Kidney (tissue), 14 donors: ENCODE data around the gene TRAPPC8. TPM values are rescaled to one million over a fixed set of nuclear protein-coding genes. Genes with fewer than 3 reads are reported as not detected.
"Not testable (repeated sequence)": the region's sequence is repeated elsewhere in the genome, so short reads cannot be mapped to it uniquely, and the experiment has no call there.

Source experiments
- DNase-seq, 5 donors: peaks; one replicate each; pipeline ENCODE4 v3.0.0-alpha.2; 2013 to 2020
- FAIRE-seq: peaks from 2 replicates; lab custom pipeline; 2012; peaks lifted over from hg19 to GRCh38; lab: Jason Lieb, UNC
- H3K27ac ChIP-seq, 2 donors: one replicate each; pipeline ENCODE4 v1.7.0; 2013; ENCODE audit warnings: low read depth in 2 of 2, low read length in 2 of 2, inconsistent platforms in 1 of 2
- H3K27me3 ChIP-seq: one replicate; pipeline ENCODE4 v1.7.1; 2013; ENCODE audit warnings: low read length, inconsistent platforms; ENCODE audit not compliant: control insufficient read depth, insufficient read depth
- H3K36me3 ChIP-seq, 3 donors: one replicate each; pipeline versions ENCODE4 v1.7.0 to v1.7.1; 2013; ENCODE audit warnings: low read length in 3 of 3, control low read depth in 1 of 3, inconsistent platforms in 1 of 3; ENCODE audit not compliant: insufficient read depth in 3 of 3, control insufficient read depth in 2 of 3
- H3K4me1 ChIP-seq, 3 donors: one replicate each; pipeline versions ENCODE4 v1.7.0 to v1.7.1; 2013; ENCODE audit warnings: low read length in 3 of 3, inconsistent platforms in 1 of 3, low read depth in 1 of 3; ENCODE audit not compliant: control insufficient read depth in 2 of 3, insufficient read depth in 2 of 3
- H3K4me3 ChIP-seq, 3 donors: one replicate each; pipeline versions ENCODE4 v1.7.0 to v1.8.1; 2013; ENCODE audit warnings: low read length in 3 of 3, control low read depth in 1 of 3, inconsistent platforms in 1 of 3
- H3K9ac ChIP-seq, 3 donors: one replicate each; pipeline versions ENCODE4 v1.7.0 to v1.7.1; 2013; ENCODE audit warnings: low read length in 3 of 3, control low read depth in 1 of 3, inconsistent platforms in 1 of 3
- H3K9me3 ChIP-seq, 3 donors: one replicate each; pipeline versions ENCODE4 v1.7.0 to v1.7.1; 2013; ENCODE audit warnings: low read length in 3 of 3, control low read depth in 1 of 3, inconsistent platforms in 1 of 3; ENCODE audit not compliant: control insufficient read depth in 2 of 3, insufficient read depth in 1 of 3
- CTCF ChIP-seq: IDR thresholded peaks from 3 replicates; pipeline ENCODE4 v1.5.1; 2012; ENCODE audit warnings: mild to moderate bottlenecking, moderate library complexity, borderline replicate concordance; ENCODE audit not compliant: insufficient read depth; ENCODE audit errors: extremely low read depth
- intact Hi-C: fragments of 100-400 bp; cut with DNase I; formaldehyde crosslinking; loops from one replicate; pipeline ENCODE4 v1.11.1; 2022
- polyA plus RNA-seq: library from polyadenylated mRNA; stranded (reverse); fragments of 350-450 nt; fragmentation: Illumina TruSeq; extraction: RNeasy Lipid Tissue Mini Kit (QIAGEN cat#74804); gene quantifications from one replicate; pipeline ENCODE4 v1.2.3, GENCODE V29; 2014; ENCODE audit warnings: low read depth, low replicate concordance; ENCODE audit not compliant: insufficient read depth
- total RNA-seq: library from RNA; stranded (reverse); fragmentation: NEBNext Ultra II Directional; extraction: Animal tissue kit (Norgen Biotek cat#: 25700); gene quantifications from one replicate; pipeline ENCODE4 v1.2.1, GENCODE V29; 2021
- donor health status: control.
- donor health status: control.
- donor health status: control.
- donor health status: control.
- donor health status: control.
- donor health status: DM: yes; HTN: yes; CAD: no.
- donor health status: Normal renal cell carcinoma (clear cell type).

Gene TRAPPC8
- total and polyA plus RNA-seq, 2 donors from 2014 or later, result 28.7 to 44.6 TPM

- H3K27me3 ChIP-seq, result no peaks in the 10 kb centered on the region
- intact Hi-C loops, result no loop called here
- H3K9ac ChIP-seq, result no peak overlapping the region
- H3K4me3 ChIP-seq, result no peak overlapping the region
- FAIRE-seq, result no peak
- no peak overlapping the region for H3K27ac ChIP-seq
- H3K36me3 ChIP-seq, result peaks cover 0 to 14% (median 11%) of the 10 kb centered on the region in 3 donors
- no peaks in the 10 kb centered on the region for H3K9me3 ChIP-seq
- DNase-seq, result no peak
- H3K4me1 ChIP-seq, result no peaks in the 10 kb centered on the region
- no peak for TF ChIP-seq CTCF
Measured at GRCh38 chr18:31830686-31831085, 112.2 kb downstream of the TRAPPC8 start.

GRCh38 chr18:31828613-31829012 is 114.3 kb downstream of the TRAPPC8 start:
- no peaks in the 10 kb centered on the region for H3K27me3 ChIP-seq

DNA sequence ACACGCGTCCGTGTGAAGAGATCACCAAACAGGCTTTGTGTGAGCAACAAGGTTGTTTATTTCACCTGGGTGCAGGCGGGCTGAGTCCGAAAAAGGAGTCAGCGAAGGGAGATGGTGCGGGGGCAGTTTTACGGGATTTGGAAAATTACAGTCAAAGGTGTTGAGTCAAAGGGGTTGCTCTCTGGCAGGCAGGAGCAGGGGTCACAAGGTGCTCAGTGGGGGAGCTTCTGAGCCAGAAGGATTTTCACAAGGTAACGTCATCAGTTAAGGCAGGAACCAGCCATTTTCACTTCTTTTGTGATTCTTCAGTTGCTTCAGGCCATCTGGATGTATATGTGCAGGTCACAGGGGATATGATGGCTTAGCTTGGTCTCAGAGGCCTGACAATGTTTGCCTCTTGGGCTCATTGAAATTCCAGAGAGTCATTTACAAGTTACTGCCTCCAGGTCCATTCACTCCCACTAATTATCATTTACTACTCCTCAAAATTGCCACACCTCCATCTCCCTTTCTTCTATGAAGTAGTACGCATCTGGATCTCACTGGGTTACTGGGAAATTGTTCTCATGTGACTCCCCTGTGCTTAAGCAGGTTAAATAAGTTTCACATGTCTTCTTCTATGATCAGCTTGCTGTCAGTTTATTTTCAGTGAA is 116.1 kb downstream of the TRAPPC8 start:
- H3K9me3 ChIP-seq, H3K27me3 ChIP-seq, FAIRE-seq, DNase-seq, H3K4me3 ChIP-seq, H3K36me3 ChIP-seq, intact Hi-C loops, H3K27ac ChIP-seq, H3K9ac ChIP-seq, H3K4me1 ChIP-seq: not testable (repeated sequence)

More at GRCh38 chr18:31828613-31829012, 114.3 kb downstream of the TRAPPC8 start:
- peaks cover 0 to 4% (median 3%) of the 10 kb centered on the region in 3 donors for H3K36me3 ChIP-seq
- intact Hi-C loops, result no loop called here
- H3K9ac ChIP-seq, result no peak overlapping the region
- H3K4me3 ChIP-seq, result no peak overlapping the region
- no peaks in the 10 kb centered on the region for H3K9me3 ChIP-seq
- no peak for DNase-seq
- no peak for TF ChIP-seq CTCF
- no peak overlapping the region for H3K27ac ChIP-seq
- FAIRE-seq, result no peak
- no peaks in the 10 kb centered on the region for H3K4me1 ChIP-seq

- H3K36me3 ChIP-seq, result peaks cover 0 to 3% (median 0%) of the 10 kb centered on the region in 3 donors
- intact Hi-C loops, result no loop called here
- H3K27me3 ChIP-seq, result no peaks in the 10 kb centered on the region
- FAIRE-seq, result no peak
- no peak overlapping the region for H3K4me3 ChIP-seq
- DNase-seq, result no peak
- no peaks in the 10 kb centered on the region for H3K9me3 ChIP-seq
- H3K9ac ChIP-seq, result no peak overlapping the region
- TF ChIP-seq CTCF, result no peak
- H3K4me1 ChIP-seq, result no peaks in the 10 kb centered on the region
- H3K27ac ChIP-seq, result no peak overlapping the region
Measured at GRCh38 chr18:31825772-31826171, 117.2 kb downstream of the TRAPPC8 start.
